HepG2 (cell line): Measurements from ENCODE around the gene PEMT. TPM values are rescaled to one million over a fixed set of nuclear protein-coding genes. Genes with fewer than 3 reads are reported as not detected.

Experiments
- ATF7-NPFF ChIP-seq: sonication (generic); formaldehyde crosslinking; IDR thresholded peaks from 2 replicates; pipeline ENCODE4 v1.8.1; 2023; ENCODE audit warnings: mild to moderate bottlenecking, low read depth, missing genetic modification reagents, moderate library complexity
- DR1 ChIP-seq: sonication (generic); formaldehyde crosslinking; IDR thresholded peaks from 2 replicates; pipeline ENCODE4 v1.8.0; 2021; ENCODE audit warnings: mild to moderate bottlenecking, missing genetic modification reagents, inconsistent platforms
- ETV5 ChIP-seq: IDR thresholded peaks from 2 replicates; pipeline ENCODE4 v1.6.1; 2018; ENCODE audit warnings: missing biosample characterization, missing genetic modification reagents, inconsistent platforms, borderline replicate concordance
- JUND ChIP-seq: sonication (generic); formaldehyde crosslinking; IDR thresholded peaks from 2 replicates; pipeline ENCODE4 v1.8.0; 2022; ENCODE audit warnings: mild to moderate bottlenecking, missing genetic modification reagents
- KDM5B ChIP-seq: sonication (generic); formaldehyde crosslinking; IDR thresholded peaks from 2 replicates; pipeline ENCODE4 v1.4.0; 2020; ENCODE audit warnings: missing genetic modification reagents, mild to moderate bottlenecking, borderline replicate concordance
- KLF16 ChIP-seq, 2 experiments: sonication (generic) in 1 of 2; formaldehyde crosslinking in 1 of 2; IDR thresholded peaks; 2 replicates each; pipeline versions ENCODE4 v1.6.1 to v1.8.0; 2016 to 2023; ENCODE audit warnings: missing genetic modification reagents in 2 of 2, missing compliant biosample characterization in 1 of 2
- MAFK ChIP-seq, 2 experiments: IDR thresholded peaks in 1 of 2; conservative IDR thresholded peaks in 1 of 2; 2 replicates each; pipeline ENCODE4 v1.6.1; 2011; ENCODE audit warnings: improper control_type of control experiment in 2 of 2, low read length in 2 of 2
- NFYC ChIP-seq: IDR thresholded peaks from 2 replicates; pipeline ENCODE4 v1.6.1; 2016; ENCODE audit warnings: missing genetic modification reagents, missing compliant biosample characterization
- PHB2 ChIP-seq: fragments of 450-650 bp; IDR thresholded peaks from 2 replicates; pipeline ENCODE4 v1.6.1; 2018; ENCODE audit not compliant: partially characterized antibody
- PRDM15 ChIP-seq: sonication (generic); formaldehyde crosslinking; IDR thresholded peaks from 2 replicates; pipeline ENCODE4 v1.4.0; 2020; ENCODE audit warnings: missing genetic modification reagents
- TOPORS ChIP-seq: sonication (generic); formaldehyde crosslinking; IDR thresholded peaks from 2 replicates; pipeline ENCODE4 v1.8.0; 2023; ENCODE audit warnings: mild to moderate bottlenecking, missing genetic modification reagents
- ZNF512 ChIP-seq: sonication (generic); formaldehyde crosslinking; IDR thresholded peaks from 2 replicates; pipeline ENCODE4 v1.4.0; 2020; ENCODE audit warnings: mild to moderate bottlenecking, missing genetic modification reagents
- ZNF572 ChIP-seq: sonication (generic); formaldehyde crosslinking; IDR thresholded peaks from 2 replicates; pipeline ENCODE4 v1.5.1; 2020; ENCODE audit warnings: mild to moderate bottlenecking, missing genetic modification reagents
- ZNF691 ChIP-seq: sonication (generic); formaldehyde crosslinking; IDR thresholded peaks from 2 replicates; pipeline ENCODE4 v1.4.0; 2020; ENCODE audit warnings: missing genetic modification reagents, low read depth, mild to moderate bottlenecking, borderline replicate concordance
- ZNF773 ChIP-seq: sonication (generic); formaldehyde crosslinking; IDR thresholded peaks from 2 replicates; pipeline ENCODE4 v1.4.0; 2020; ENCODE audit warnings: missing genetic modification reagents, borderline replicate concordance
- ZNF816 ChIP-seq: sonication (generic); formaldehyde crosslinking; IDR thresholded peaks from 2 replicates; pipeline ENCODE4 v1.8.0; 2022; ENCODE audit warnings: missing genetic modification reagents, mild to moderate bottlenecking, borderline replicate concordance
- ZSCAN9 ChIP-seq: IDR thresholded peaks from 2 replicates; pipeline ENCODE4 v1.6.1; 2016; ENCODE audit warnings: borderline replicate concordance
- polyA plus RNA-seq, 8 experiments: library from polyadenylated mRNA; depleted of rRNA in 3 of 8; stranded (reverse) in 7 of 8; unstranded in 1 of 8; fragments of >200 nt; fragmentation: Illumina TruSeq in 4 of 8; extraction: Trizol in 4 of 8; gene quantifications; 2 replicates each; pipeline versions ENCODE4 v1.2.1 to v1.2.3, GENCODE V29; 2011 to 2016; ENCODE audit warnings: low read depth in 4 of 8, missing spikeins in 1 of 8, mixed read lengths in 1 of 8; ENCODE audit not compliant: insufficient read depth in 1 of 8
- total RNA-seq, 5 experiments: library from RNA; depleted of rRNA; stranded (reverse); fragments of >200 nt; fragmentation: Illumina TruSeq; extraction: Trizol; gene quantifications; 2 replicates each; pipeline ENCODE4 v1.2.3, GENCODE V29; 2016; ENCODE audit warnings: low read depth in 1 of 5

Gene PEMT
- total and polyA plus RNA-seq, 2 of the 13 experiments (the other 11 are each of a cell fraction or from before 2014, with no cell fraction given), result 31.7 to 43.6 TPM

GRCh38 chr17:17580662-17581470 is 10.6 kb downstream of the PEMT start (continued):
- TF ChIP-seq PRDM15, result peak; percentile 95
- TF ChIP-seq ETV5 (CRISPR knock-in tag), result peak; percentile 84; the same call in 1 of the 2 replicates
- no peak for TF ChIP-seq NFYC (CRISPR knock-in tag)
- TF ChIP-seq JUND, result peak; percentile 86
- no peak for TF ChIP-seq PHB2
- TF ChIP-seq KLF16 (CRISPR knock-in tag; IDR thresholded peaks at IDR 0.05), result no peak
- TF ChIP-seq ATF7-NPFF (CRISPR knock-in tag), result 0 out of 2 replicates have a peak, but pooled peaks have one; percentile 16
- TF ChIP-seq TOPORS (CRISPR knock-in tag), result 0 out of 2 replicates have a peak, but pooled peaks have one; percentile 12
- no peak for TF ChIP-seq ZNF773 (CRISPR knock-in tag)
- TF ChIP-seq ZSCAN9 (CRISPR knock-in tag), result no peak; the same call in 1 of the 2 replicates
- TF ChIP-seq ZNF572 (CRISPR knock-in tag), result no peak
- no peak for TF ChIP-seq MAFK (conservative IDR thresholded peaks at IDR 0.05 in 1 of 2, IDR thresholded peaks at IDR 0.05 in 1 of 2; ENCODE audit: low read length in 2 of 2)
- TF ChIP-seq ZNF691 (CRISPR knock-in tag), result peak; percentile 70; the same call in 1 of the 2 replicates
- TF ChIP-seq ZNF816 (CRISPR knock-in tag), result peak; percentile 22; the same call in 1 of the 2 replicates
- TF ChIP-seq KDM5B (CRISPR knock-in tag), result no peak; the same call in 1 of the 2 replicates
- no peak for TF ChIP-seq ZNF512
- TF ChIP-seq DR1, result no peak
